Osteocyte (in vitro differentiated cells): ENCODE data around the gene KRTAP10-5. TPM values are rescaled to one million over a fixed set of nuclear protein-coding genes. Genes with fewer than 3 reads are reported as not detected.

Experiments used
- DNase-seq: peaks from one replicate; pipeline ENCODE4 v3.0.0; 2021; ENCODE audit warnings: mixed read lengths; ENCODE audit not compliant: unreplicated experiment; ENCODE audit errors: extremely low spot score
- H3K27ac Mint-ChIP-seq: one replicate; pipeline ENCODE4 v1.8.0; 2021; ENCODE audit warnings: mild to moderate bottlenecking, mixed read lengths; ENCODE audit not compliant: unreplicated experiment
- H3K27me3 Mint-ChIP-seq: one replicate; pipeline ENCODE4 v1.8.0; 2021; ENCODE audit warnings: mixed read lengths; ENCODE audit not compliant: unreplicated experiment
- H3K36me3 Mint-ChIP-seq: one replicate; pipeline ENCODE4 v1.8.0; 2021; ENCODE audit warnings: mixed read lengths; ENCODE audit not compliant: unreplicated experiment
- H3K4me1 Mint-ChIP-seq: one replicate; pipeline ENCODE4 v1.8.0; 2021; ENCODE audit warnings: mixed read lengths; ENCODE audit not compliant: unreplicated experiment
- H3K4me3 Mint-ChIP-seq: one replicate; pipeline ENCODE4 v1.8.0; 2021; ENCODE audit warnings: mild to moderate bottlenecking, moderate library complexity, mixed read lengths; ENCODE audit not compliant: unreplicated experiment
- H3K9me3 Mint-ChIP-seq: one replicate; pipeline ENCODE4 v1.8.0; 2021; ENCODE audit warnings: mixed read lengths; ENCODE audit not compliant: unreplicated experiment
- CTCF ChIP-seq: fragments of 200-600 bp; sonication (generic); IDR thresholded peaks from 2 replicates; pipeline ENCODE4 v1.5.0; 2021; ENCODE audit warnings: antibody characterized with exemption, mild to moderate bottlenecking, moderate library complexity
- total RNA-seq: library from RNA; stranded (reverse); gene quantifications from 2 replicates; pipeline ENCODE4 v1.2.1, GENCODE V29; 2021

The KRTAP10-5 gene
- total RNA-seq, 1 donor from 2014 or later: not detected

GRCh38 chr21:44530221-44530902 lies 50.0 kb downstream of the KRTAP10-5 start:
- Mint-ChIP-seq H3K27ac (no peak overlapping the region), H3K4me1 (no peaks in the 10 kb centered on the region), H3K4me3 (no peak overlapping the region), H3K27me3 (no peaks in the 10 kb centered on the region), H3K9me3 (no peaks in the 10 kb centered on the region), H3K36me3 (no peaks in the 10 kb centered on the region)
- no peak for DNase-seq
- no peak for TF ChIP-seq CTCF

GRCh38 chr21:44529503-44530125 lies 50.8 kb downstream of the KRTAP10-5 start:
- Mint-ChIP-seq H3K4me3 (no peak overlapping the region), H3K27me3 (no peaks in the 10 kb centered on the region), H3K4me1 (no peaks in the 10 kb centered on the region), H3K36me3 (no peaks in the 10 kb centered on the region), H3K27ac (no peak overlapping the region), H3K9me3 (no peaks in the 10 kb centered on the region)
- TF ChIP-seq CTCF: no peak
- DNase-seq: no peak

Other genes starting within 250 kb of the KRTAP10-5 start
- 23.0 and 23.4 TPM in 2 replicates for gene CFAP410, start 241.2 kb downstream of the KRTAP10-5 start, total RNA-seq
- gene TRPM2, start 227.0 kb downstream of the KRTAP10-5 start, total RNA-seq: not detected in 2 replicates
- gene LRRC3, start 125.1 kb downstream of the KRTAP10-5 start, total RNA-seq: 4.0 and 4.2 TPM in 2 replicates
- not detected in 2 replicates for gene KRTAP10-1, start 40.4 kb downstream of the KRTAP10-5 start, total RNA-seq
- not detected in 2 replicates for gene KRTAP10-2, start 29.1 kb downstream of the KRTAP10-5 start, total RNA-seq
- gene KRTAP10-3, start 21.8 kb downstream of the KRTAP10-5 start, total RNA-seq: not detected in 2 replicates
- gene KRTAP10-4, start 6.9 kb downstream of the KRTAP10-5 start, total RNA-seq: not detected in 2 replicates
- not detected in 2 replicates for gene KRTAP10-6, start 11.9 kb upstream of the KRTAP10-5 start, total RNA-seq
- not detected in 2 replicates for gene KRTAP10-7, start 20.0 kb upstream of the KRTAP10-5 start, total RNA-seq
- not detected in 2 replicates for gene KRTAP10-8, start 31.5 kb upstream of the KRTAP10-5 start, total RNA-seq
- not detected in 2 replicates for gene KRTAP10-9, start 46.5 kb upstream of the KRTAP10-5 start, total RNA-seq
- not detected in 2 replicates for gene KRTAP10-10, start 56.8 kb upstream of the KRTAP10-5 start, total RNA-seq
- not detected in 2 replicates for gene KRTAP10-11, start 65.8 kb upstream of the KRTAP10-5 start, total RNA-seq
- gene KRTAP12-4, start 74.1 kb upstream of the KRTAP10-5 start, total RNA-seq: not detected in 2 replicates
- not detected in 2 replicates for gene KRTAP12-3, start 77.3 kb upstream of the KRTAP10-5 start, total RNA-seq
- gene KRTAP12-2, start 86.3 kb upstream of the KRTAP10-5 start, total RNA-seq: not detected in 2 replicates
- gene KRTAP12-1, start 101.6 kb upstream of the KRTAP10-5 start, total RNA-seq: not detected in 2 replicates
- not detected in 2 replicates for gene KRTAP10-12, start 116.6 kb upstream of the KRTAP10-5 start, total RNA-seq
- not detected in 2 replicates for gene TSPEAR, start 131.0 kb upstream of the KRTAP10-5 start, total RNA-seq
- gene UBE2G2, start 221.2 kb upstream of the KRTAP10-5 start, total RNA-seq: 74.7 and 78.7 TPM in 2 replicates
- 69.6 and 74.9 TPM in 2 replicates for gene SUMO3, start 237.5 kb upstream of the KRTAP10-5 start, total RNA-seq